Activated naive CD4-positive, alpha-beta T cell (primary cell): ENCODE data around the gene CTNNA1.

Experiments
- DNase-seq, 4 experiments: peaks; one replicate each; lab custom pipeline; 2025; lab: John Stamatoyannopoulos, UW

CTNNA1 gene

GRCh38 chr5:138853132-138853531, 99.9 kb downstream of the CTNNA1 start:
- DNase-seq, result no peak

GRCh38 chr5:138867011-138867410, 113.8 kb downstream of the CTNNA1 start:
- DNase-seq, result no peak

- no peak for DNase-seq
These were observed 115.8 kb downstream of the CTNNA1 start for GRCh38 chr5:138869038-138869437.

GRCh38 chr5:138869763-138870500, 116.7 kb downstream of the CTNNA1 start:
- no peak for DNase-seq

- DNase-seq, result no peak
These were observed 117.4 kb downstream of the CTNNA1 start for GRCh38 chr5:138870611-138871010.

GRCh38 chr5:138872841-138873465, 119.7 kb downstream of the CTNNA1 start:
- no peak for DNase-seq

GRCh38 chr5:138873466-138874221, 120.4 kb downstream of the CTNNA1 start:
- DNase-seq, result no peak

- no peak for DNase-seq
These were observed 121.0 kb downstream of the CTNNA1 start for GRCh38 chr5:138874241-138874640.

- no peak for DNase-seq
These were observed 121.7 kb downstream of the CTNNA1 start, which contains the start of gene LRRTM2 for GRCh38 chr5:138874771-138875551. Gene LRRTM2 (minus strand): TSS chr5:138875335. CDS start chr5:138874911, 424 bp downstream.

- no peak for DNase-seq
These were observed 122.3 kb downstream of the CTNNA1 start for GRCh38 chr5:138875552-138875875.

- no peak for DNase-seq
These were observed 122.7 kb downstream of the CTNNA1 start for GRCh38 chr5:138875946-138876345.

- no peak for DNase-seq
These were observed 123.6 kb downstream of the CTNNA1 start for GRCh38 chr5:138876811-138877210.

GRCh38 chr5:138878437-138879235, 125.4 kb downstream of the CTNNA1 start:
- DNase-seq, result no peak

- DNase-seq, result no peak
These were observed 130.0 kb downstream of the CTNNA1 start for GRCh38 chr5:138883211-138883610.

- no peak for DNase-seq
These were observed 130.9 kb downstream of the CTNNA1 start for GRCh38 chr5:138884094-138884493.

GRCh38 chr5:138884554-138884953, 131.3 kb downstream of the CTNNA1 start:
- DNase-seq, result no peak

- no peak for DNase-seq
These were observed 136.8 kb downstream of the CTNNA1 start for GRCh38 chr5:138889994-138890393.

GRCh38 chr5:138890644-138891043, 137.4 kb downstream of the CTNNA1 start:
- DNase-seq, result no peak

- DNase-seq, result no peak
These were observed 142.7 kb downstream of the CTNNA1 start for GRCh38 chr5:138895918-138896317.

GRCh38 chr5:138898299-138898698, 145.1 kb downstream of the CTNNA1 start:
- no peak for DNase-seq

- no peak for DNase-seq
These were observed 145.5 kb downstream of the CTNNA1 start for GRCh38 chr5:138898742-138899141.
